Activated CD8-positive, alpha-beta memory T cell treated with anti-CD3 and anti-CD28 coated beads, Interleukin-2, amount 10 ng/mL, durations not matched to agents 7 days and 5 days (primary cell): ENCODE data around the gene KCNH8. TPM values are rescaled to one million over a fixed set of nuclear protein-coding genes. Genes with fewer than 3 reads are reported as not detected.

ENCODE experiments used
- microRNA-seq: library from miRNA; unstranded; fragments of <30 nt; microRNA quantifications from one replicate; pipeline ENCODE4 v1.2.0, GENCODE V29; 2022
- total RNA-seq, 2 experiments: library from RNA; stranded (reverse); gene quantifications; one replicate each; pipeline ENCODE4 v1.2.3, GENCODE V29; 2021

Gene KCNH8
- total RNA-seq, 2 experiments from 2014 or later, result 0.05 TPM; not detected in 1

Small RNAs within 50 kb of the gene (microRNA-seq; reads per million reads assigned to microRNA genes)
- gene MIR4791, result not detected
